Astrocyte of the hippocampus (primary cell): ENCODE results near the gene DAB2.

Source experiments
- DNase-seq: peaks from one replicate; pipeline ENCODE4 v3.0.0; 2011; ENCODE audit warnings: low read depth, low spot score

The DAB2 gene

DNA sequence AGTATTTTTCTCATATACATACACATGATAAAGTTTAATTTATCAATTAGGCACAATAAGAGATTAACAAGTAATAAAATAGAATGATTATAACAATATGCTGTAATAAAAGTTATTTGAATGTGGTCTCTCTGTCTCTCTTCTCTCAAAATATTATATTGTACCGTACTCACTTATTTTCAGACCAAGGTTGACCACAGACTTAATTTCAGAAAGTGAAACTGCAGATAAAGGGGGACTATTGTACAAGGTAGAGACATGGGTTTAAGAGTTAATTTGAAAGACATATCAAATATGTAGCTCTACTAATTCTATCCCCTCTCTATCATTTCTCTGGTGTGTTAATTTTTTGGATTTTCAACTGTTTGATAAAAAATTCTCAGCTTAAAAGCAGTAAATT lies 40.5 kb downstream of the DAB2 start:
- DNase-seq, result no peak

DNA sequence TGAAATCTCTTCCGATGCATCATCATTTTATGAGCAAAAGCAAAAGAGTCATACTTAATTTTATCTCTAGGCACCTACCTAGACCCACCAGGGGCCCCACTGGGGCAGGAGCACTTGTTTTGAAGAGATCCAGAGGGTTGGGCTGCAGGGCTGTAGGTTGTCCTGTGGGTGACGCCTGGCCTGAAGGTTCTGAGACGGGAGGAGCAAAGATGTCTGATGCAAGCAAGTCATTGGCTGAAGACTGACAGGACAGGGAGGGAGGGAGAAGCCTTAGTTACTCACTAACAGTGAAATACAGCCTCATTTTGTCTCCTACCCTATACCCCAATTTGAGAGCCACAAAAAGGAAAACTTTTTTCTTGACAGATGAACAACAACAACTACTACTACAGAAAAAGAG lies 43.4 kb downstream of the DAB2 start:
- DNase-seq, result no peak

DNA sequence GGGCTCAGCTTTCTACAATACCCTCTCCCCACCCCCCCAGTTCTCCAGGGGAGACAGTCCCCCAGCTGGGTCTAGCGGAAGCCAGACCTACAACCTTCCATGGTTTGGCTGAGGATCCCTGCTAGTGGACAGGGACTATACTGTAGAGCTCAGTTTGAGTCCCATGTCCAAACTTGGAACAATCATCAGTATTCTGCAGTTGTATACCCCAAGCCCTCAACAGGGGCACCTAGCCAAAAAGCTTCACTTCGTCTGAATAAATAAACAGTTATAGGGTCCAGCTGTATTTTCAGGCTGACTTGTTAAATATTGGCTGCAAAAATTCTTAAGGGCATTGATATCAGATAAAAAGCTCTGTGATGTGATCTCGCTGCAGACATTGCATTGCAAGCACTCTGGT lies 45.1 kb downstream of the DAB2 start:
- no peak for DNase-seq

DNA sequence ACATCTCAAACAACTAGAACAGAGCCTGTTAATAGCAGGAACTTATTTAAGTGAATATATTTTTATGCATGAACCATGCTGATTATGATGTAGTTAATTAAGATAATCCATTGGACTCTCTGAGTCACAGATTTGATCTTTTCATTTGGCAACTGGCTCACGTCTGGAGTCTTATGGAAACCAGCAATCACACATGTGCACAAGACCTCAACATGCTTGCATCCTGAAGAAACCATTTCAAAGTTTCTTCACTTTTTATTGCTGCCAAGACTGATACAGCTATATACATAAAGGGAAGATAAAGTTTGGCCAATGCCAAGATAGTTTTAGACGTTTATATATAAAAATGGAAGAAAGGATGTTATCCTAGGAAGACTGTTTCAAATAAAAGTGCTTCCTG lies 47.2 kb downstream of the DAB2 start:
- DNase-seq, result no peak

DNA sequence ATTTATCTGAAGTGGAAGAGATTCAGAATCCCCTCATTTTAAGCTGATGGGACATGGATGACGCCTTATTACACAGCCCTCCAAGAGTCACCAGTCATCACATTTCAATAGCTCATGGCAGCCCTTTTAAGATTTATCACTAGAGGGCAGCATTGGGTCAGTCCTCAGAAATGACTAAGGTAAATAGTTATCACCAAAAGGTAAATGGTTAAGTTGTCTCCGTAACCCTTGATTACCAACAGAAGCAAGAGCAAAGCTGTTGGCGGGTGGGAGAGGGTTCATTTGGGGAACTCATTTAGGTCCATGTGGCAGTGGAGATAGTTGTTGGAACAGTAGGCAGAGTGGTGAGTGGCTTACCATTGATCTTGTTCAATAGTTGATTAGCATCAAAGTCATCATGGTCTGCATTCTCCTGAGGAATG lies 48.5 kb downstream of the DAB2 start:
- DNase-seq, result peak; percentile 71

DNA sequence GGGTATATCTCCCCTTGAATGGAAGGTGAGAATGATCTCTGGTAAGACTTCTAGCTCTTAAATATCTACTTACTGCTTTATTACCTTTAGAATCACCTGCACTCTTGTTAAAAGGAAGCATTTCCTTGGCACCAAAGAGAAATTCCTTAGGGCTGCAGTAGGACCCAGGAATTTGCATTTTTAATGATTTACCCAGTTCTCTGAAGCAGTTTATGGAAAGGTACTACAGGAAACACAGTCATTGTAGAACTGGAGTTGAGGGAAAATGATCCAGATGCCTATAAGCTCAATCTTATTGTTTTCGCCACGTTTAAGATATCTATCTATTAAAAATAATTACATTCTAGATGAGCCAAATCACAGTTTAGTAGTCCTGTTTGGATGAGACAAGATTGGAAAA lies 51.0 kb downstream of the DAB2 start:
- DNase-seq, result no peak

DNA sequence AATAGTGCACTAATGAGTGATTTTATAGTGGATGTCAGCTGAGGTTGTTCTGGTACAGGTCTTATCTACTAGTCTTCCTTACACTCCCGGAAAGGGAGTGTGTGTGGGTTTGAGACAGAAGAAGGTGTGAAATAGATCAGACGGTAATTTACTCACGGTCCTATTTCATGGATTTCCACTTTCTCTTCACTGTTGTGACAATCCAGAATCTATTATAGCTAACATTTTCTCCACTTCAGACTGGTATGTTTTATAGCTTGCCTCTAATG lies 53.5 kb downstream of the DAB2 start:
- DNase-seq, result no peak

DNA sequence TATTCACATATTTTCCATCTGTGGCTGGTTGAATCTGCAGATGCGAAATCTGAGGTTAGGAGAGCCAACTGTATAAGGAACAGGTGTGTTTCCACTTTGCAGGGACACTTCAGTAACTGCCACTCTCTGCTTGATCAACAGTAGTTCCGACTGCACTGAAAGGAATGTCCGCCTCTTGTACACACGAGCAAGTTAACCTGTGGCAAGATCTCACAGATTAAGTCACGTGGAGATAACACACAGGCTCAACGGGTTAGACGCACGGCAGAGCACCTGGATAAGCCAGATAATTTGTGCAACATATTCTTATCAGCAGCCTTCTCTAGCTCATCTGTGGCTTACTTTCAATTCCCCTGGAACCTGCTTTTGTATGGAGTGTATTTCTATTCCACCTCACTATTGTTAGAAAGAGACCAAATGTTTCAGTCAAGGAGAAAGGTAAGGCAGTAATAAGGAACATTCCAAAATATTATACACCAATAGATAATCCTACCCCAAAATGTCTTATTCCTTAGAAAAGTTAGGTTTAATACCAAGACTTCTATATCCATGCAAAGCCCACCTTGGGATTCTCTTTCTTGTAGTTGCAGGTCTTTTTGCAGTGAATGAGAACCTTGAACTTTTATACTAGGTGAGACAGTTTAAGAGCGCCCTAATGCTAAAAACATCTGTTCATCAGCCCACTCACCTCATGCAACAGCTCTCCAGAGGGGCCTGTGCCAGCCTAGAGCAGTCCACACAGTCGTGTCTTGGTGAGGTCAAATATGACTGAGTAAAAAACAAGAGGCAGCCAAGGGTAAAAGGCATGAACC lies 54.0 kb downstream of the DAB2 start:
- no peak for DNase-seq

DNA sequence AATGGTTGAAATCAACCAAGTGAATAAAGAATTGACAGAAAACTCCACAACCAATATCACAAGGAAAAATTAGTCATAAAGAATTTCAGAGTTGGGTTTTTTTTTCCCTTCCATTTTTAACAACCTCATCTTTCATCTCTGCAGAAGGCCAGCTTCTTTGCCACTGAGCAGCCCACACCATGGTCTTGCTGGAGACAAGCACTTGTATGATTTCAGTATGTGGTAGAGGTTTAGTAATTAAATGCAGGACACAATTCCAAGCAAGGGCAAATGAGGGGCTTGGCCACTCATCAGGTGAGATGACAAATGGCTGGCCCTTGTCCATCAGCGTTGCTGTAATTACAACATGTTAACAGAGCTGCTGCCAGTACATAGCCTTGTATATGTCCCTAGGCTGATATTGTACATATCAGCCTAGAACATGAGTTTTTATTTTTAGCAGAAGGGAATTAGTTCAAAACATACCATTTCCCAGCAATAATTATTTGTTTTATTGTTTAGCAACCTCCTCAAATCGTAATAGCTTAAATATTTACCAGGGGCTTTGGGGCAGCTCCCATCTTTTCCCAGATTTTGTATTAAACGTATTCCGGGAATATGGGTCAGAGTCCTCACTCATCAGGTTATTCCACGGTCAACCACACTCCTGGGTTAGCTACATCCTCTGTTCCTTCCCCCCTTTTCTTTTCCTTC lies 55.5 kb downstream of the DAB2 start:
- DNase-seq, result no peak

DNA sequence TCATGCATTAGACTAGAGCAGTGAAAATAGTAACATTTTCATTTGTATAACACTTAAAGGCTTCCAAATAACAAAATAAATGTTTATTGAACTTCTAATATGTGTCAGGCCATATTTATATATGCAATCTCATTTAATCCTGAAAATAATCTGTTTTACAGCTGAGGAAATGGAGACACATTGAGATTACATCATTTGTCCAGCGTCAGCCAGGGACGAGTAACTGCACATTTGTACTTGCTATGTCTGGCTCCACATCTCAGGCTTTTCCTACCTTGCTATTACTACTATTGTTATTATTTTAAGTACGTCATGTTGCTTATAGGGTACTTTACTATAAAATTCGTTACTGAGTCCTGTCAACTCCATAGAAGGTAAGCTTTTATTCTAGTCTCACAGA lies 56.7 kb downstream of the DAB2 start:
- DNase-seq, result no peak

DNA sequence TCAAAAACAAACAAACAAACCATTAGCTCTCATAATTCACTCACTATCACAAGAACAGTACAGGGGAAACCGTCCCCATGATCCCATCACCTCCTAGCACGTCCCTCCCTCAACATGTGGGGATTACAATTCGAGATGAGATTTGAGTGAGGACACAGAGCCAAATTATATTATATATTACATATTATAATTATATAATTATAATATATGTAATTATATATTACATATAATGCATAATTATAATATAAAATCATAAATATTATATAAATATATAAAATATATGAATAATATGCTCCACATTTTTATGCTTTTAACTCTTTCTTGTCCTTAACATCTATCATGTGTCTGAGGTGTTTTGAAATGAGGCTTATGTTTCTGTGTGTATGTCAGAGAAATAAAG lies 57.1 kb downstream of the DAB2 start:
- DNase-seq, result no peak

DNA sequence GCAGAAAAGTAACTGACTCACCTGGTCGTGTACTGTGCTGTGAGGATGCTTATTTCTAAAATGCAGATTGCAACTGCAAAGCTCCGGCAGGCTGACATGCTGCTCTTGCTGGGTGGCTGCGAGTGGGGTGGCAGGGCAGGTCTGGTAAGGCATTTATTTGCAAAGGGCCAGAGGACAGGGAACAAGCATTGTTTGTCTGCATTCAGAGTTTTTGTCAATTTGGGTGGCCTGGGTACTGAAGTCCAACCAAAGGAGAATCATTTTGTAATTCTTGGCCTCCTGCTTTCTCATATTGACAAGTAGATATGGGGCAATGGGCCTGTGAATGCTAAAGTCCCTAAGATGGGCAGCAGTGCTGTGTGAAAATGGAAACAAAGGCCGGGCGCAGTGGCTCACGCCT lies 60.4 kb downstream of the DAB2 start, which contains the start of gene C9:
C9 (minus strand) TSS at position 129 of the 400 bp plus-strand sequence; CDS start at position 98, 31 bp downstream.
- DNase-seq, result no peak

DNA sequence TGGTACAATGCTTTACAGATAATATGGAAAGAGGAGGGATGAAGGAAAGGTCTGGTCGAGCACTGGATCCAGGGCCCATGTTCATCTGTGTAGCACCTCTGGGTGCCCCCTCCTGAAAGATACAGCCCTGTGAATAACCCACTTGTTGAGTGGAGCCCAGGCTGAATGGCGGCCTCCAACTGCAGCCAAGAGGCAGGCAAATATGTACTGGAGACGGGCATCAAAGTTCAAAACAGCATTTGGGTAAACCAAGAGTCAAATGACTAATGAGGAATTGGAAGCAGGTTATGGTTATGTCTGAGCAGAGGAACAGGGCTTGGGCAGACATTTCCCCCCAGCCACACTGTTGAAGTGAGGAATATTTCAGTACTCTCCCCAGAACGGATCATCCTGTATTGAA lies 61.6 kb downstream of the DAB2 start:
- no peak for DNase-seq

DNA sequence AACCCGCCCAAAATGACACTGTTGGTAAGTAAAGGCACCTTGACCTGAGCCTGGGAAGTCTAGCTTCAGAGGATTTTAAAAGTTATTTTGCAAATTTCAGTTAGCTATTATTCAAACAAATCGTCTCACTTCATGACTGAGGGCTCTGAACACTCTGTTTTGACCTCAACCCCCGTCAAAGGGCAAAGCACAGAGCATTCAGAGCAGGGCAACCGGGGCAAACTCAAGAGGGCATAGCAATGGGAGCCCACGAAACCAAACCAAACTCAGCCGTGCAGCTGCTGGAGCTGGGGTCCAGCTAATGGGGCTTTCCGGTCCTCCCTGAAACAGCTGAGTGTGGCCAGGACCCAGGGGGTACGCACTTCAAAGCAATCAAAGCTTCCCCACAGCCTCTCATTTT lies 62.1 kb downstream of the DAB2 start:
- no peak for DNase-seq

DNA sequence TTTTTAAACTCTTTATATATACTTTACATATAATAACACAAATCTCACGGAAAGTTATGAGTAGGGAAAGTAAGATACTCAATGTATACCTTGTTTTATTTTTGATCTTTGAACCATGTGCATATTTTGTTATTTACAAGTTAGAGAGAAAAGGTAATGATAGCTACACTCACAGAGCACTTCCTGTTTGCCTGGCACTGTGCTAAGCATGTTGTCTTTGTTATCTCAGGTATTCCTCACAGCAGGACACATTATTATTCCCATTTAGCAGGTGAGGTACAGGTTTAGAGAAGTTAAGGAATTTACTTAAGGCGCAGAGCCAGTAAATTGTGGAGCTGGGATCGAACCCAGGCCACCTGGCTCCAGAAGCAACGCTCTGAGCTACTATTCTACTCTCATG lies 63.5 kb downstream of the DAB2 start:
- DNase-seq, result no peak

DNA sequence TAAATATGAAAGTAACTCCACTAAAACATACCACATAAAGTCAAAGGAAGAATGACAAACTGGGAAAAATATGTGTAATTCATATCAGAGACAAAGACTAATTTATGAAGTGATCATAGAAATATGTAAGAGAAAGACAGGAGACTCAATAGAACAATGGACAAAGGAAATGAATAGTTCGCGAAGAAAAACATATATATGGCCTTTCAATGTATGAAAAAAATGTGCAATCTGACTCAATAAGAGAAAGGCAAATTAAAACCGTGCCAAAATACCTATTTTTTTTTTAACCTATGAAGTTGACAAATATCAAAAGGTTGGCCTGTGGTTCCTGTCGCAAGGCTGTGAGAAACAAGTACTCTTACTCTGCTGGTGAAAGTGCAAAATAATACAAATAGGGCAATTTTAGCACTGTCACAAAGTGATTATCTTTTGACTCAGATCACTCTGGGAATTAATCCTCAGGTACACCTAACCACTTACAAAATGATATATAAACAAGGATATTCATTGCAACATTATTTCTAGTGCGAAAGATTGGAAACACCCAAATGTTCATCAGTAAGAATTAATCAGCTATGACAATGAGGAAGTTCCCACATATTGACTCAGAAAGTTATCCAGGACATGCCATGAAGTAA lies 64.2 kb downstream of the DAB2 start:
- no peak for DNase-seq

DNA sequence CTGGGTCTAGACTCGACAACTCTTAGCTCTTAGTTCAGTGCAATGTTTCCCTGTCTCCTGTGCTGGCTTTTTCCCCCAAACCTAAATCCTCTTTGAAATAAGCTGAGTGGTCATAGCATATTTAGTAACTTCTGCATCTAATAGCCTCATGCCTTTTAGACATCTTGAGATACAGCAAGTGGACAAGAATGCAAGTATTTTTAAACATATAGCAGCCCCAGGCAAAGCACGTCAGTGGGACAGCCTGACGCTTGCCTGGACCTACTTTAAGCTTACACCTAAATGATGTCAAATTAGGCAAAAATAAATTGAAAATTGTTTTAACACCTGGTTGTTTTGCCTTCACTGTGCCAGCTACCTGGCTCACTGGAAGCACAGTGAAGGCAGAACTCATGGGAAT lies 68.5 kb downstream of the DAB2 start:
- no peak for DNase-seq

DNA sequence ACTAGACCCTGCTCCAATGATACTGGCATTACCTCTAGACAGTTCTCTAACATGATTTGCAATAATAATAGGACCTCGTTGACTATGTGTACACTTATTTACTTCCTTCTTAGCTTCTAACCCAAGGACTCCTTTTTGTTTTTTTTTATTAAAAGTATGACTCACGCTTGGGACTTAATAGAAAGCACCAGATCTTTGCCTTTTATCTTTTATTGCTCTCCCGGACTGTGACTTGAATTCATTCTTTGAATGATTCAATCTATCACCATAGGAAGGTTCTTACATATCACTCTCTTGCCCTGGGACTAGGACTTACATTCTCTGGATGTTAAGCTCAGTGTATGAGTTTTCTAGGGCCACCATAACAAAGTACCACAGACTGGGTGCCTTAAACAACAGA lies 69.5 kb downstream of the DAB2 start:
- DNase-seq, result no peak

DNA sequence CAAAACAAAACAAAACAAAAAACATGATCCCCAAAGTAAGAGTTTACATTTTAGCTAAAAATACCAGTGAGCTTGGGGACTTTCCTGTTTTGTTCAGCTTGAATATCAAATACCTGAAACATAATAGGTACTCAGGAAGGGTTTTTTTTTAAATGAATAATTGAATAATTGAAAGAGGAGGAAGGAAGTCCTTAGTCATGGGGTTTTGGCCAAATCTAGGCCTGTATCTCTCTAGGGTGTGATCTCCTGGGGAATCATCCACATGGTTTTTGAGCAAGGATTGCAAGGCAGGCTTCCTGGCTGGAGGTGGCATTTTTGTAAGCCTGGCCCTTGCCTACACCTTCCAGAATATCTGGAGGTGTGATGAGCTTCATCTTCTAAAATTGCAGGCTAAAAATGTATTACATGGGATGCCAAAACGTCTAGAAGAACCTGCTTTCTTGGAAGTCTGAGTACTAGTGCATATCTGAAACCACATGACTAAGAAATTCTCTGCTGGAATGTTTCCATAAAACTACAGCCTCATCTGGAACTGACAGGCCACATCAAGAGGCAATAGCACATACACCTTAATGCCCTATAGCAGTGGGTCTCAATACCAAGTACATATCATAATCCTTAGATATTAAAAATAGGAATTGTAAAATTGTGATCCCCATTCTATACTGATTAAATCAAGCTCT lies 70.9 kb downstream of the DAB2 start:
- no peak for DNase-seq

DNA sequence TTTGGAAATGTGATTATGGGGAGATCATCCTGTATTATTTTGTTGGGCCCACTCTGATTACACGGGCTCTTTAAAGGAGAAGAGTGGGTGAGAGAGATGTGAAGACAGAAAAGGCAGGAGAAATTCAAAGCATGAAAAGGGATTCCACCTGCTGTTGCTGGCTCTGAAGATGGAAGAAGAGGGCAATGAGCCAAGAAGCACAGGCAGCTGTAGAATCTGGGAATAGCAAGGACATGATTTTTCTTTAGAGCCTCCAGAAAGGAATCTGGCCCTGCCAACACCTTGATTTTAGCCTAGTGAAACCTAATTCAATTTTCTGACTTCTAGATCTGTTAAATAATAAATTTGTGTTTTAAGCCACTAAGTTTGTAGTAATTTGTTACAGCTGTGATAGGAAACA lies 71.8 kb downstream of the DAB2 start:
- no peak for DNase-seq

DNA sequence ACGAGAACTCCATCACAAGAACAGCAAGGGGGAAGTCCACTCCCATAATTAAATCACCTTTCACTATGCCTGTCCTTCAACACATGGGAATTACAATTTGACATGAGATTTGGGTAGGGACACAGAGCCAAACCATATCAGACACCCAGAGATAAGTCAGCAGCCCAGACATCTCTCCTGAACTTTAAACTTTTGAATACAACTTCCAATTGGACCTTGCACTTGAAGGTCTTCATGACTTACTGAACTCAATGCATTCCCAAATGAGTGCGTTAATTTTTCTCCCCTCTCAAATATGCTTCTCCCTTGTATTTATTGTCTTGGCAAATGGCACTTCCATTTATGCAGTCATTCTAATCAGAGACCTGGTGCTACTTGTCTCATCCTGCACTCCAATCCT lies 72.6 kb downstream of the DAB2 start:
- DNase-seq, result no peak

DNA sequence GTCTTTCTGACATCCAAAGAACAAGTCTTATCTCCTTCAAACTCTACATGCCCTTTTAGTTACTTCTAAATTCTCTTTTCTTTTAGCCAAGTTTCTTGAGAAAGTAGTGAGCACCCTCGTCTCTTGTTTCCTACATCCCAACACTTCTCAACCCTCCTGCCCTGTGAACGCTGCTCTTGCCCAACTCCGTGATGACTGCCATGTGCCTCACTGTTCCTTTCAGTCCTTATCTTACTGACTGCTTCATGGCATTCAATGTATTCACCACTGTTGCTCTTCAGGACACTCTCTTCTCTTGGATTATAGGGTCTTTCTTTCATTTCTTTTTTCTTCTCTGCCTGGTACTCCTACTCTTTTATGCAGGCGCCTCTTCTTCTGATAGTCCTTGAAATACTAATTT lies 75.3 kb downstream of the DAB2 start:
- no peak for DNase-seq

DNA sequence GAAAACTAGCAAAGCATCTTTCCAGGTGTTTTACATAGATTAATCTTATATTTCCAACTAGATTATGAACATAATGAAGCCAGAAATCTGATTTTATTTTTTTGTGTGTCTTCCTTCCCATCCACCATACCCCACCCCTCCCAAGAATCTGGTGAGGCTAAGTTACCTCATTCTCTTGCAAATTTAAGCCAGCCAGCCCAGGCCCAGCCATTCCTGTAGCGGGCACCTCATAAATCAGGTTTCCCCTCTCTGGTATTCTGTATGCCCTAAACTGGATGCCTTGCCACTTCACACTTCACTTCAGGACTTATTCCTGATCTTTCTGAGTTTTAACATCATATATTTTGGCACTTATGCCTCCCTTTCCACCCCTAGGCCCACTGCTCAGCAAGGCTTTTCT lies 82.3 kb downstream of the DAB2 start:
- DNase-seq, result no peak
